Astrocyte (in vitro differentiated cells and primary cell): ENCODE results near the gene PRR5L.

Experiments
- CTCF ChIP-seq: IDR thresholded peaks from 2 replicates; pipeline ENCODE4 v1.5.1; 2011; ENCODE audit warnings: low read depth, mild to moderate bottlenecking, inconsistent platforms, low read length, moderate library complexity; ENCODE audit not compliant: insufficient read depth
- EZH2 ChIP-seq: IDR thresholded peaks from 2 replicates; pipeline ENCODE4 v1.6.1; 2012; ENCODE audit warnings: mild to moderate bottlenecking, low read length, inconsistent platforms; ENCODE audit not compliant: insufficient read depth

- peak; percentile 89 for TF ChIP-seq CTCF
- no peak for TF ChIP-seq EZH2
Observed at GRCh38 chr11:36492724-36493304, 196.7 kb downstream of the PRR5L start.
